OCI-LY3 (cell line): ENCODE data around the gene SIN3A.

Experiments
- H2AFZ ChIP-seq: fragments of 200-600, 300-600 bp; shearing (Covaris generic); 2 replicates; pipeline ENCODE4 v1.6.0; 2014; ENCODE audit warnings: antibody characterized with exemption, low read depth, low read length
- H3K27ac ChIP-seq: fragments of 200-600, 300-600 bp; sonication (generic); 2 replicates; pipeline ENCODE4 v1.5.1; 2014; ENCODE audit warnings: mild to moderate bottlenecking, low read length, moderate library complexity, mixed read lengths
- H3K27me3 ChIP-seq: fragments of 200-600, 300-600 bp; sonication (generic); 2 replicates; pipeline ENCODE4 v1.6.1; 2014; ENCODE audit warnings: low read depth, low read length, mixed read lengths
- H3K36me3 ChIP-seq: fragments of 200-600, 300-600 bp; sonication (generic); replicated peaks from 2 replicates; pipeline ENCODE3; 2014; ENCODE audit warnings: low read depth, low read length, mixed read lengths
- H3K4me1 ChIP-seq: fragments of 300-600, 200-600 bp; sonication (generic); 2 replicates; pipeline ENCODE4 v1.6.1; 2014; ENCODE audit warnings: low read length, mixed read lengths
- H3K4me2 ChIP-seq: fragments of 200-600, 300-600 bp; sonication (generic); 2 replicates; pipeline ENCODE4 v1.6.1; 2014; ENCODE audit warnings: low read length, mixed read lengths
- H3K4me3 ChIP-seq: fragments of 300-600, 200-600 bp; sonication (generic); 2 replicates; pipeline ENCODE4 v1.5.1; 2014; ENCODE audit warnings: antibody characterized with exemption, mild to moderate bottlenecking, low read length, moderate library complexity
- H3K79me2 ChIP-seq: fragments of 300-600, 200-600 bp; shearing (Covaris generic); 2 replicates; pipeline ENCODE4 v1.6.1; 2014; ENCODE audit warnings: mild to moderate bottlenecking, low read length, mixed read lengths
- H3K9ac ChIP-seq: fragments of 300-600, 200-600 bp; shearing (Covaris generic); 2 replicates; pipeline ENCODE4 v1.6.0; 2014; ENCODE audit warnings: mild to moderate bottlenecking, low read length, moderate library complexity
- H3K9me3 ChIP-seq: fragments of 200-600, 300-600 bp; shearing (Covaris generic); 2 replicates; pipeline ENCODE4 v1.6.1; 2014; ENCODE audit warnings: low read length, mixed read lengths; ENCODE audit not compliant: insufficient read depth
- H4K20me1 ChIP-seq: fragments of 200-600, 300-600 bp; sonication (generic); 2 replicates; pipeline ENCODE4 v1.6.1; 2016; ENCODE audit warnings: low read length, mixed read lengths; ENCODE audit not compliant: insufficient read depth
- EZH2phosphoT487 ChIP-seq: fragments of 200-600 bp; shearing (Covaris generic); IDR thresholded peaks from 2 replicates; pipeline ENCODE4 v1.6.1; 2018; ENCODE audit warnings: antibody characterized with exemption, mixed run types, low read depth
- TF ChIP-seq, protein P1 (sequence below): fragments of 200-600, 300-600 bp; sonication (generic); IDR thresholded peaks from 2 replicates; pipeline ENCODE4 v1.5.1; 2014; ENCODE audit warnings: antibody characterized with exemption, low read length, low read depth

The SIN3A gene

DNA sequence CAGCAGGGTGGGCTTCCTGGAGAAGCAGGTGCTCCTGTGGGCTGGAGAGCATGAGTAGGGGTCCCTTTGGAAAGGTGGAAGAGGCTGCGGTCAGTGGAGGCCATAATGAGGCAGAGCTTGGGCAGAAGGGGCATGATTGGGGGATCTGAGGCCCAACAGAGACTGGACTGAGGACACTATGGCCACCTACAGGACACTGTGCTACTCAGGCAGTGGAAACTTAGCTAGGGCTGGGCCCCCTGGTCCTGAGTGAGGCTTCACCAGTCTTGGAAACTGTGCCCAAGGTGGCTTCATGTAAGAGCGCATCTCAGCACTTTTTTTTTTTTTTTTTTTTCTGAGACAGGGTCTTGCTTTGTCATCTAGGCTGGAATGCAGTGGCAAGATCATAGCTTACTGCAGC, 121.9 kb downstream of the SIN3A start:
- TF ChIP-seq, protein P1, sequence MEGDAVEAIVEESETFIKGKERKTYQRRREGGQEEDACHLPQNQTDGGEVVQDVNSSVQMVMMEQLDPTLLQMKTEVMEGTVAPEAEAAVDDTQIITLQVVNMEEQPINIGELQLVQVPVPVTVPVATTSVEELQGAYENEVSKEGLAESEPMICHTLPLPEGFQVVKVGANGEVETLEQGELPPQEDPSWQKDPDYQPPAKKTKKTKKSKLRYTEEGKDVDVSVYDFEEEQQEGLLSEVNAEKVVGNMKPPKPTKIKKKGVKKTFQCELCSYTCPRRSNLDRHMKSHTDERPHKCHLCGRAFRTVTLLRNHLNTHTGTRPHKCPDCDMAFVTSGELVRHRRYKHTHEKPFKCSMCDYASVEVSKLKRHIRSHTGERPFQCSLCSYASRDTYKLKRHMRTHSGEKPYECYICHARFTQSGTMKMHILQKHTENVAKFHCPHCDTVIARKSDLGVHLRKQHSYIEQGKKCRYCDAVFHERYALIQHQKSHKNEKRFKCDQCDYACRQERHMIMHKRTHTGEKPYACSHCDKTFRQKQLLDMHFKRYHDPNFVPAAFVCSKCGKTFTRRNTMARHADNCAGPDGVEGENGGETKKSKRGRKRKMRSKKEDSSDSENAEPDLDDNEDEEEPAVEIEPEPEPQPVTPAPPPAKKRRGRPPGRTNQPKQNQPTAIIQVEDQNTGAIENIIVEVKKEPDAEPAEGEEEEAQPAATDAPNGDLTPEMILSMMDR, result no peak
- no peak for TF ChIP-seq EZH2phosphoT487
- H2AFZ ChIP-seq, result no peak overlapping the region
- H3K4me1 ChIP-seq, result no peaks in the 10 kb centered on the region
- no peak overlapping the region for H3K4me3 ChIP-seq
- no peaks in the 10 kb centered on the region for H3K9me3 ChIP-seq
- H3K27ac ChIP-seq, result no peak overlapping the region
- no peak overlapping the region for H3K4me2 ChIP-seq
- H3K79me2 ChIP-seq, result no peaks in the 10 kb centered on the region
- no peaks in the 10 kb centered on the region for H4K20me1 ChIP-seq
- H3K9ac ChIP-seq, result no peak overlapping the region
- H3K36me3 ChIP-seq, result no peaks in the 10 kb centered on the region
- no peaks in the 10 kb centered on the region for H3K27me3 ChIP-seq

DNA sequence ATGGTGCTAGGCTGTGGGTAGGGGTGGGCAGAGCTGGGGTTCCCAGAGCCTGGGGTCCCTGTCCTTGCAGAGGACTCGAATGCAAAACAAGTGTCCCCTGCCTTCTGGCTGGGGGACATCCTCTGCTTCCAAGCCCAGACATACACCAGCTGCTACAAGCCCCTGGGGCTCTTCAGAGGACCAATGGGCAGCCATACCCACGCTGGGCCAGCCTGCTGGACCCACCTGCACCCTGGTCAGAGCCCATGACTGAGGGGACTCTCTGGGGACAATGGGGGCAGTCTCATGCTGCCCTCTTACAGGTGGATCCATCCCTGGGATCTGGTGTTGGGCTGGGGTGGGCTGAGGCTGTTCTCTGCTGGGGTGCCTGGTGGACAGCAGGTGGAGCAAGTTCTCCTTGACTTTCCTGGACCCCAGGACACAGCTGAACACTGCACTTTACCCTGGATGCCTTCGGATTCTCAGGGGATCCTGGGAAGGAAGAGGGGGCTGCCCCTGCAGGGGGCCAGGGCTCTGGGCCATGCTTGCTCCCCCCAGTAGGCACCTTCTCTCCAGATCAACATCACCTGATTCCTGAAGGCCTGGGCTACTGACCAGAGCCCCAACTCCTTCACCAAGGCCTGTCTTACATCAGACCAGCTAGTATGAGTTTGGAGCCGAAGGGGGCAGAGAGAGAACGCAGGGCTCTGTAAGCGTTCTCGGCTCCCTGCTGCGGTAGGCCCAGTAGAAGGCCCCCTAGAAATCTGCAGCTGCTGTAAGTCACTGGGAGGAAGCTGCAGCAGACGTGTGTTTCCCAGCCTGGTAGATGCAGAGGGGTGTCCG, 122.8 kb downstream of the SIN3A start:
- no peak overlapping the region for H2AFZ ChIP-seq
- H3K9ac ChIP-seq, result no peak overlapping the region
- no peak overlapping the region for H3K4me2 ChIP-seq
- no peaks in the 10 kb centered on the region for H3K79me2 ChIP-seq
- no peaks in the 10 kb centered on the region for H4K20me1 ChIP-seq
- no peak overlapping the region for H3K4me3 ChIP-seq
- no peaks in the 10 kb centered on the region for H3K27me3 ChIP-seq
- H3K27ac ChIP-seq, result no peak overlapping the region
- no peaks in the 10 kb centered on the region for H3K9me3 ChIP-seq
- H3K4me1 ChIP-seq, result no peaks in the 10 kb centered on the region
- H3K36me3 ChIP-seq, result no peaks in the 10 kb centered on the region
- TF ChIP-seq, protein P1, result no peak
- no peak for TF ChIP-seq EZH2phosphoT487

DNA sequence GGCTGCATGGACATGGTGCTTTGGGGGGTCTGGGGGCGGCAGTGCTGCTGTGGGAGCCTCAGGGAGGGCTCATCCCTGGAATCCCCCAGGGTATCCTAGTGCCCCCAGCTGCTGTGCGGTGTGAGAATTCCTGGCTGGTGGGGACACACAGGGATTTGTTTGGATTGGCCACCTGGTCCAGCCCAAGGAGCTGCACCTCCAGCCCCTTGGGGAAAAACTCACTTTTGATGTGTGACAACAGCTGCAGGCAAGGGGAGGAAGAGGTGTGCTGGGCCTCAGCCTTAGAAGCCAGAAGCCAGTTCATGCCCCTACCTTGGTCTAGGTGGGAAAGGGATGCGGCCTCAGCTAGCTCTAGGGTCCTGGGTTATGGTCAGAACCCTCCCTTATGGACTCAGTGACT, 124.0 kb downstream of the SIN3A start:
- no peaks in the 10 kb centered on the region for H3K79me2 ChIP-seq
- H3K27ac ChIP-seq, result no peak overlapping the region
- no peak for TF ChIP-seq EZH2phosphoT487
- TF ChIP-seq, protein P1, result no peak
- H3K36me3 ChIP-seq, result no peaks in the 10 kb centered on the region
- H3K9me3 ChIP-seq, result no peaks in the 10 kb centered on the region
- H2AFZ ChIP-seq, result no peak overlapping the region
- H3K4me2 ChIP-seq, result no peak overlapping the region
- no peaks in the 10 kb centered on the region for H4K20me1 ChIP-seq
- H3K9ac ChIP-seq, result no peak overlapping the region
- no peak overlapping the region for H3K4me3 ChIP-seq
- H3K27me3 ChIP-seq, result no peaks in the 10 kb centered on the region
- no peaks in the 10 kb centered on the region for H3K4me1 ChIP-seq

DNA sequence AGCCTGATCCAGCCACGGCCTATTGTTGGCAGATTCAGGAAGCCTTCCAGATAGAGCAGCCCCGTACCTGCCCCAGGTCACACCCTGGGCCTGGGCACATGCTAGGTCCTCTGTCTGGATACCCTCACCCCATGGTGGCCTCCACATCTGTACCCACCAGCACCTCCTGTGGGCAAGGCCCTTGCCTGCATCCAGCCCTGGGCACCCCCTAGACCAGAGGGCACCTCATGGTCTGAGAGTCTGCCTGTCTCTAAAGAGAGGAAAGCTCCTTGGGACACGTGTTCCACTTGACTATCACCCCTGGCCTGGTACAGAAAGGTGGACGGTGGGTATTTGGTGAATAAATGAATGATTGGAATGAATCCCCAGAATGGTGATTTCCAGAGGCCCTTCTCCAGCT, 124.5 kb downstream of the SIN3A start:
- no peaks in the 10 kb centered on the region for H3K36me3 ChIP-seq
- TF ChIP-seq, protein P1, result no peak
- TF ChIP-seq EZH2phosphoT487, result no peak
- no peaks in the 10 kb centered on the region for H4K20me1 ChIP-seq

More for the DNA sequence above, 124.5 kb downstream of the SIN3A start:
- no peak overlapping the region for H2AFZ ChIP-seq
- no peaks in the 10 kb centered on the region for H3K27me3 ChIP-seq
- no peaks in the 10 kb centered on the region for H3K9me3 ChIP-seq
- H3K4me3 ChIP-seq, result no peak overlapping the region
- no peak overlapping the region for H3K27ac ChIP-seq
- H3K4me1 ChIP-seq, result no peaks in the 10 kb centered on the region
- no peaks in the 10 kb centered on the region for H3K79me2 ChIP-seq
- no peak overlapping the region for H3K4me2 ChIP-seq
- H3K9ac ChIP-seq, result no peak overlapping the region
